Stimulated activated CD8-positive, alpha-beta memory T cell treated with anti-CD3 and anti-CD28 coated beads, Interleukin-7, amount 100 ng/mL, for 24 hours (primary cell): Measurements from ENCODE around the gene TBC1D22A.

Source experiments
- DNase-seq: peaks from one replicate; pipeline ENCODE4 v3.0.0-alpha.2; 2020; ENCODE audit warnings: low read depth

TBC1D22A gene

GRCh38 chr22:46860562-46860961 is 98.1 kb downstream of the TBC1D22A start:
- DNase-seq, result no peak

GRCh38 chr22:46861468-46862367 is 99.3 kb downstream of the TBC1D22A start:
- no peak for DNase-seq

- no peak for DNase-seq
Observed at GRCh38 chr22:46862418-46863324, 100.2 kb downstream of the TBC1D22A start.

GRCh38 chr22:46863794-46864193 is 101.3 kb downstream of the TBC1D22A start:
- no peak for DNase-seq

GRCh38 chr22:46864314-46865051 is 102.0 kb downstream of the TBC1D22A start:
- no peak for DNase-seq

- DNase-seq, result no peak
Observed at GRCh38 chr22:46865052-46865434, 102.6 kb downstream of the TBC1D22A start.

GRCh38 chr22:46865642-46866041 is 103.2 kb downstream of the TBC1D22A start:
- no peak for DNase-seq

- no peak for DNase-seq
Observed at GRCh38 chr22:46866591-46866990, 104.1 kb downstream of the TBC1D22A start.

- DNase-seq, result no peak
Observed at GRCh38 chr22:46867106-46867505, 104.7 kb downstream of the TBC1D22A start.

- DNase-seq, result no peak
Observed at GRCh38 chr22:46869329-46869728, 106.9 kb downstream of the TBC1D22A start.

GRCh38 chr22:46869831-46870441 is 107.5 kb downstream of the TBC1D22A start:
- no peak for DNase-seq

- DNase-seq, result no peak
Observed at GRCh38 chr22:46871826-46872225, 109.4 kb downstream of the TBC1D22A start.

- DNase-seq, result no peak
Observed at GRCh38 chr22:46875089-46875488, 112.6 kb downstream of the TBC1D22A start.

GRCh38 chr22:46876357-46876934 is 114.0 kb downstream of the TBC1D22A start:
- no peak for DNase-seq

- DNase-seq, result no peak
Observed at GRCh38 chr22:46878191-46878948, 115.9 kb downstream of the TBC1D22A start.

GRCh38 chr22:46879083-46879482 is 116.6 kb downstream of the TBC1D22A start:
- no peak for DNase-seq

- no peak for DNase-seq
Observed at GRCh38 chr22:46881373-46882118, 119.1 kb downstream of the TBC1D22A start.

GRCh38 chr22:46883092-46883910 is 120.9 kb downstream of the TBC1D22A start:
- DNase-seq, result no peak

- DNase-seq, result no peak
Observed at GRCh38 chr22:46884365-46884764, 121.9 kb downstream of the TBC1D22A start.
